A549 (cell line): ENCODE results near the gene BANF2. TPM values are rescaled to one million over a fixed set of nuclear protein-coding genes. Genes with fewer than 3 reads are reported as not detected.

Experiments used
- ATAC-seq, 2 experiments: fragments of 200-7000 bp in 1 of 2; fragments of >200 bp in 1 of 2; cut with Nextera tagmentation in 1 of 2; cut with Tn5 transposase in 1 of 2; 3 replicates each; pipeline versions ENCODE4 v1.8.0 to v1.9.1; 2018 to 2020; ENCODE audit warnings: mild to moderate bottlenecking in 1 of 2, moderate library complexity in 1 of 2
- CTCF ChIA-PET: fragments of 300-600 bp; sonication (Branson Sonifier 250); formaldehyde crosslinking; extraction: SDS; loops from one replicate; lab custom pipeline; 2021; ENCODE audit warnings: antibody characterized with exemption, inconsistent platforms; lab: Yijun Ruan, JAX
- POLR2A ChIA-PET: fragments of 350-600 bp; formaldehyde crosslinking; extraction: SDS; loops from one replicate; lab custom pipeline; 2021; ENCODE audit warnings: antibody characterized with exemption, inconsistent platforms; lab: Yijun Ruan, JAX
- DNase-seq, 2 experiments: peaks; one replicate each; pipeline versions ENCODE4 v3.0.0 to v3.0.0-alpha.2; 2011 to 2016; ENCODE audit warnings: low read depth in 1 of 2, low spot score in 1 of 2
- FAIRE-seq: peaks from 2 replicates; lab custom pipeline; 2011; peaks lifted over from hg19 to GRCh38; lab: Jason Lieb, UNC
- H3K27ac ChIP-seq, 2 experiments: fragments of >200 bp; sonication (Bioruptor Twin); formaldehyde crosslinking; 3 replicates each; pipeline ENCODE4 v1.5.1; 2016 to 2017
- H3K4me1 ChIP-seq: fragments of >200 bp; sonication (Bioruptor Twin); formaldehyde crosslinking; 3 replicates; pipeline ENCODE4 v1.6.1; 2016
- H3K4me2 ChIP-seq: fragments of >200 bp; sonication (Bioruptor Twin); formaldehyde crosslinking; 3 replicates; pipeline ENCODE4 v1.6.1; 2016
- H3K4me3 ChIP-seq: fragments of >200 bp; sonication (Bioruptor Twin); formaldehyde crosslinking; 3 replicates; pipeline ENCODE4 v1.5.1; 2016
- H3K9me3 ChIP-seq: fragments of >200 bp; sonication (Bioruptor Twin); formaldehyde crosslinking; 3 replicates; pipeline ENCODE4 v1.6.1; 2016
- CBX2 ChIP-seq: fragments of 200-600 bp; sonication (generic); IDR thresholded peaks from 2 replicates; pipeline ENCODE4 v1.6.1; 2016; ENCODE audit warnings: low read depth, mild to moderate bottlenecking, borderline replicate concordance
- CEBPB ChIP-seq, 2 experiments: fragments of >200 bp in 1 of 2; sonication (Bioruptor Twin) in 1 of 2; formaldehyde crosslinking in 1 of 2; IDR thresholded peaks; 2 replicates each; pipeline ENCODE4 v1.6.1; 2012 to 2016
- EHF ChIP-seq: fragments of 250-450 bp; sonication (Bioruptor Pico); IDR thresholded peaks from 2 replicates; pipeline ENCODE4 v1.5.0; 2020; ENCODE audit warnings: mild to moderate bottlenecking
- FOSB ChIP-seq: fragments of 250-450 bp; sonication (Bioruptor Pico); IDR thresholded peaks from 2 replicates; pipeline ENCODE4 v1.5.0; 2020; ENCODE audit warnings: mild to moderate bottlenecking, moderate library complexity
- HEYL ChIP-seq: fragments of 250-450 bp; sonication (Bioruptor Pico); IDR thresholded peaks from 2 replicates; pipeline ENCODE4 v1.8.0; 2021; ENCODE audit warnings: mild to moderate bottlenecking, moderate library complexity
- JUN ChIP-seq, 2 experiments: fragments of >200 bp; sonication (Bioruptor Twin); formaldehyde crosslinking; IDR thresholded peaks; 2 replicates in 1 of 2; 3 replicates in 1 of 2; pipeline ENCODE4 v1.6.1; 2016 to 2017
- KDM1A ChIP-seq: fragments of 200-600 bp; sonication (generic); IDR thresholded peaks from 2 replicates; pipeline ENCODE4 v1.6.1; 2016; ENCODE audit warnings: low read depth, mild to moderate bottlenecking
- MAFK ChIP-seq: fragments of 450-650 bp; IDR thresholded peaks from 2 replicates; pipeline ENCODE4 v1.6.1; 2014; ENCODE audit not compliant: partially characterized antibody
- MAX ChIP-seq: IDR thresholded peaks from 2 replicates; pipeline ENCODE4 v1.6.1; 2012
- MYC ChIP-seq: IDR thresholded peaks from 2 replicates; pipeline ENCODE4 v1.6.1; 2012; ENCODE audit warnings: mild to moderate bottlenecking, inconsistent platforms, low read length, improper control_type of control experiment, borderline replicate concordance
- NPAS2 ChIP-seq: fragments of 250-450 bp; sonication (Bioruptor Pico); IDR thresholded peaks from 2 replicates; pipeline ENCODE4 v1.8.0; 2022; ENCODE audit warnings: mild to moderate bottlenecking, moderate library complexity, borderline replicate concordance
- PHF8 ChIP-seq: fragments of 200-600 bp; sonication (generic); IDR thresholded peaks from 2 replicates; pipeline ENCODE4 v1.6.1; 2016; ENCODE audit warnings: low read depth, mild to moderate bottlenecking, antibody characterized with exemption, moderate library complexity, borderline replicate concordance
- POLR2AphosphoS2 ChIP-seq: conservative IDR thresholded peaks from 2 replicates; pipeline ENCODE4 v1.6.1; 2012; ENCODE audit warnings: low read length, improper control_type of control experiment, inconsistent platforms
- RARB ChIP-seq: fragments of 250-450 bp; sonication (Bioruptor Pico); IDR thresholded peaks from 2 replicates; pipeline ENCODE4 v1.8.0; 2021; ENCODE audit warnings: mild to moderate bottlenecking, moderate library complexity
- SMC3 ChIP-seq: fragments of >200 bp; sonication (Bioruptor Twin); formaldehyde crosslinking; IDR thresholded peaks from 3 replicates; pipeline ENCODE4 v1.6.1; 2018; ENCODE audit warnings: inconsistent platforms
- SREBF2 ChIP-seq: fragments of 450-650 bp; IDR thresholded peaks from 2 replicates; pipeline ENCODE4 v1.6.1; 2014; ENCODE audit warnings: mild to moderate bottlenecking, moderate library complexity
- TP53 ChIP-seq: fragments of 250-450 bp; sonication (Bioruptor Pico); IDR thresholded peaks from 2 replicates; pipeline ENCODE4 v1.5.0; 2021; ENCODE audit warnings: mild to moderate bottlenecking, moderate library complexity
- ZFP36 ChIP-seq: fragments of 450-650 bp; IDR thresholded peaks from 2 replicates; pipeline ENCODE4 v1.6.1; 2014; ENCODE audit warnings: borderline replicate concordance; ENCODE audit not compliant: partially characterized antibody
- ZSCAN20 ChIP-seq: fragments of 250-450 bp; sonication (Bioruptor Pico); IDR thresholded peaks from 2 replicates; pipeline ENCODE4 v1.8.0; 2022; ENCODE audit warnings: mild to moderate bottlenecking, moderate library complexity
- WGBS: methylation state at CpG from one replicate; pipeline ENCODE4 v1.1.6; 2017; ENCODE audit errors: missing lambda C conversion rate; 5-methylcytosine and 5-hydroxymethylcytosine counted together
- polyA plus RNA-seq, 4 experiments: library from polyadenylated mRNA; depleted of rRNA in 3 of 4; stranded (reverse); fragments of >200 nt; fragmentation: RNase III in 1 of 4; extraction: RNeasy Plus Mini Kit Qiagen cat#74134 plus additional on column Dnase treatment in 1 of 4; gene quantifications; 2 replicates in 3 of 4; 3 replicates in 1 of 4; pipeline ENCODE4 v1.2.3, GENCODE V29; 2011 to 2017

Gene BANF2
- polyA plus RNA-seq, 2 of the 4 experiments (the other 2 are of a cell fraction), result not detected

- FAIRE-seq (no peak), ATAC-seq (no peak), DNase-seq (no peak)
- Histone ChIP-seq H3K4me2 (no peak overlapping the region), H3K4me3 (no peak overlapping the region), H3K27ac (no peak overlapping the region), H3K9me3 (no peaks in the 10 kb centered on the region), H3K4me1 (peaks cover 9% of the 10 kb centered on the region)
- POLR2A ChIA-PET, result interaction anchor here (0.5 kb wide), 1 partner anchor 258 kb away, joined by 3 read pairs; no protein-coding TSS in a partner anchor
- CTCF ChIA-PET, result interaction anchor here (0.6 to 1.0 kb wide), 2 partner anchors 20 to 167 kb away, joined by 3 read pairs; no protein-coding TSS in a partner anchor
- no peak for TF ChIP-seq CBX2
- TF ChIP-seq RARB (CRISPR knock-in tag), result no peak
- TF ChIP-seq SREBF2, result no peak
- no peak for TF ChIP-seq HEYL (CRISPR knock-in tag)
- TF ChIP-seq KDM1A, result no peak
- TF ChIP-seq EHF, result no peak
- no peak for TF ChIP-seq TP53 (CRISPR knock-in tag)
- TF ChIP-seq MAFK, result no peak
- no peak for TF ChIP-seq FOSB (CRISPR knock-in tag)
- no peak for TF ChIP-seq ZSCAN20 (CRISPR knock-in tag)
- WGBS, result 90% methylated on average over 7 of the region's 7 CpGs
Observed at GRCh38 chr20:17673084-17673483, 26.7 kb upstream of the BANF2 start.

- CTCF ChIA-PET, result interaction anchor here (0.5 to 2.9 kb wide), 5 partner anchors 7 to 138 kb away, joined by 3 to 9 read pairs (median 3); partner anchors contain the start of gene RRBP1
- Histone ChIP-seq H3K4me3 (no peak overlapping the region), H3K4me1 (peaks cover 26% of the 10 kb centered on the region), H3K4me2 (no peak overlapping the region), H3K9me3 (no peaks in the 10 kb centered on the region), H3K27ac (no peak overlapping the region)
- FAIRE-seq, result no peak
- POLR2A ChIA-PET, result no interaction called here
- no peak for ATAC-seq
- TF ChIP-seq SMC3, result no peak
- no peak for TF ChIP-seq EHF
- no peak for DNase-seq
- WGBS, result 89% methylated on average over 9 of the region's 9 CpGs
Observed at GRCh38 chr20:17674722-17675518, 24.8 kb upstream of the BANF2 start.

GRCh38 chr20:17675519-17676377 lies 24.0 kb upstream of the BANF2 start:
- ChIA-PET CTCF (interaction anchor here (0.5 to 2.9 kb wide), 8 partner anchors 9 to 263 kb away, joined by 3 to 9 read pairs (median 4); no protein-coding TSS in a partner anchor), POLR2A (no interaction called here)
- no peak for ATAC-seq
- Histone ChIP-seq H3K27ac (no peak overlapping the region), H3K9me3 (no peaks in the 10 kb centered on the region), H3K4me1 (peaks cover 29% of the 10 kb centered on the region), H3K4me2 (no peak overlapping the region), H3K4me3 (no peak overlapping the region)
- FAIRE-seq, result no peak
- TF ChIP-seq NPAS2 (CRISPR knock-in tag) (no peak), CEBPB (IDR thresholded peaks at IDR 0.05) (0 out of 4 replicates have a peak, but pooled peaks of 1 of the 2 experiments have one; percentile 14), POLR2AphosphoS2 (no peak), PHF8 (no peak), SREBF2 (no peak), MYC (no peak), MAX (no peak), JUN (IDR thresholded peaks at IDR 0.05) (no peak), ZFP36 (no peak)
- no peak for DNase-seq
- WGBS, result 86% methylated on average over 13 of the region's 13 CpGs
